ENCODE measurements around the gene RPS15A.
"Not testable (repeated sequence)": the region's sequence is repeated elsewhere in the genome, so short reads cannot be mapped to it uniquely, and the experiment has no call there.

The RPS15A gene

GRCh38 chr16:18757960-18758660 is 32.0 kb downstream of the RPS15A start:
- H3K9me3 ChIP-seq (ENCODE audit: control extremely low read depth in 1 of 5, control insufficient read depth in 4 of 5, insufficient read depth in 2 of 5, low read depth in 1 of 5, low read length in 4 of 5); H3K4me1 ChIP-seq (ENCODE audit: control extremely low read depth in 1 of 4, control insufficient read depth in 4 of 4, insufficient read depth in 4 of 4, low read length in 3 of 4); POLR2A ChIA-PET; DNase-seq; CTCF ChIA-PET; H3K27ac ChIP-seq (ENCODE audit: insufficient read depth in 1 of 2, low read depth in 1 of 2, low read length in 2 of 2, poor library complexity in 1 of 2, severe bottlenecking in 2 of 2); H3K4me3 ChIP-seq (ENCODE audit: control insufficient read depth in 1 of 7, extremely low read depth in 1 of 7, insufficient read depth in 4 of 7, low read depth in 2 of 7, low read length in 6 of 7); H3K36me3 ChIP-seq (ENCODE audit: control insufficient read depth in 4 of 4, insufficient read depth in 4 of 4, low read length in 3 of 4); H3K27me3 ChIP-seq (replicated peaks in 2 of 5; ENCODE audit: control insufficient read depth in 4 of 5, insufficient read depth in 5 of 5, low read length in 4 of 5): not testable (repeated sequence)
- WGBS (ENCODE audit: insufficient coverage) = no CpG with 5 or more reads among the region's 10 CpGs

GRCh38 chr16:18756639-18757038 is 33.5 kb downstream of the RPS15A start:
- POLR2A ChIA-PET, CTCF ChIA-PET: not testable (repeated sequence)

GRCh38 chr16:18742870-18743269 is 47.3 kb downstream of the RPS15A start:
- CTCF ChIA-PET; H3K4me3 ChIP-seq (ENCODE audit: control insufficient read depth in 1 of 7, extremely low read depth in 1 of 7, insufficient read depth in 4 of 7, low read depth in 2 of 7, low read length in 6 of 7): not testable (repeated sequence)

More at GRCh38 chr16:18756639-18757038, 33.5 kb downstream of the RPS15A start:
- H3K27ac ChIP-seq (ENCODE audit: insufficient read depth in 1 of 2, low read depth in 1 of 2, low read length in 2 of 2, poor library complexity in 1 of 2, severe bottlenecking in 2 of 2); DNase-seq; H3K4me1 ChIP-seq (ENCODE audit: control extremely low read depth in 1 of 4, control insufficient read depth in 4 of 4, insufficient read depth in 4 of 4, low read length in 3 of 4); H3K9me3 ChIP-seq (ENCODE audit: control extremely low read depth in 1 of 5, control insufficient read depth in 4 of 5, insufficient read depth in 2 of 5, low read depth in 1 of 5, low read length in 4 of 5); H3K27me3 ChIP-seq (replicated peaks in 2 of 5; ENCODE audit: control insufficient read depth in 4 of 5, insufficient read depth in 5 of 5, low read length in 4 of 5); H3K4me3 ChIP-seq (ENCODE audit: control insufficient read depth in 1 of 7, extremely low read depth in 1 of 7, insufficient read depth in 4 of 7, low read depth in 2 of 7, low read length in 6 of 7); H3K36me3 ChIP-seq (ENCODE audit: control insufficient read depth in 4 of 4, insufficient read depth in 4 of 4, low read length in 3 of 4): not testable (repeated sequence)
- WGBS (ENCODE audit: insufficient coverage) = 74% methylated on average over 3 of the region's 9 CpGs

GRCh38 chr16:18740027-18740426 is 50.1 kb downstream of the RPS15A start:
- H3K4me1 ChIP-seq (ENCODE audit: control extremely low read depth in 1 of 4, control insufficient read depth in 4 of 4, insufficient read depth in 4 of 4, low read length in 3 of 4); H3K9me3 ChIP-seq (ENCODE audit: control extremely low read depth in 1 of 5, control insufficient read depth in 4 of 5, insufficient read depth in 2 of 5, low read depth in 1 of 5, low read length in 4 of 5); H3K27ac ChIP-seq (ENCODE audit: insufficient read depth in 1 of 2, low read depth in 1 of 2, low read length in 2 of 2, poor library complexity in 1 of 2, severe bottlenecking in 2 of 2); DNase-seq; H3K27me3 ChIP-seq (replicated peaks in 2 of 5; ENCODE audit: control insufficient read depth in 4 of 5, insufficient read depth in 5 of 5, low read length in 4 of 5); POLR2A ChIA-PET; CTCF ChIA-PET; H3K4me3 ChIP-seq (ENCODE audit: control insufficient read depth in 1 of 7, extremely low read depth in 1 of 7, insufficient read depth in 4 of 7, low read depth in 2 of 7, low read length in 6 of 7); H3K36me3 ChIP-seq (ENCODE audit: control insufficient read depth in 4 of 4, insufficient read depth in 4 of 4, low read length in 3 of 4): not testable (repeated sequence)
- WGBS (ENCODE audit: insufficient coverage) = no CpG with 5 or more reads among the region's 3 CpGs

More at GRCh38 chr16:18742870-18743269, 47.3 kb downstream of the RPS15A start:
- DNase-seq; H3K36me3 ChIP-seq (ENCODE audit: control insufficient read depth in 4 of 4, insufficient read depth in 4 of 4, low read length in 3 of 4); H3K27ac ChIP-seq (ENCODE audit: insufficient read depth in 1 of 2, low read depth in 1 of 2, low read length in 2 of 2, poor library complexity in 1 of 2, severe bottlenecking in 2 of 2); H3K9me3 ChIP-seq (ENCODE audit: control extremely low read depth in 1 of 5, control insufficient read depth in 4 of 5, insufficient read depth in 2 of 5, low read depth in 1 of 5, low read length in 4 of 5); H3K27me3 ChIP-seq (replicated peaks in 2 of 5; ENCODE audit: control insufficient read depth in 4 of 5, insufficient read depth in 5 of 5, low read length in 4 of 5); H3K4me1 ChIP-seq (ENCODE audit: control extremely low read depth in 1 of 4, control insufficient read depth in 4 of 4, insufficient read depth in 4 of 4, low read length in 3 of 4); POLR2A ChIA-PET: not testable (repeated sequence)
- no CpG with 5 or more reads among the region's 8 CpGs for WGBS (ENCODE audit: insufficient coverage)

GRCh38 chr16:18738768-18739167 is 51.4 kb downstream of the RPS15A start:
- H3K36me3 ChIP-seq (ENCODE audit: control insufficient read depth in 4 of 4, insufficient read depth in 4 of 4, low read length in 3 of 4); H3K27me3 ChIP-seq (replicated peaks in 2 of 5; ENCODE audit: control insufficient read depth in 4 of 5, insufficient read depth in 5 of 5, low read length in 4 of 5); CTCF ChIA-PET; H3K9me3 ChIP-seq (ENCODE audit: control extremely low read depth in 1 of 5, control insufficient read depth in 4 of 5, insufficient read depth in 2 of 5, low read depth in 1 of 5, low read length in 4 of 5); H3K4me3 ChIP-seq (ENCODE audit: control insufficient read depth in 1 of 7, extremely low read depth in 1 of 7, insufficient read depth in 4 of 7, low read depth in 2 of 7, low read length in 6 of 7); H3K27ac ChIP-seq (ENCODE audit: insufficient read depth in 1 of 2, low read depth in 1 of 2, low read length in 2 of 2, poor library complexity in 1 of 2, severe bottlenecking in 2 of 2); H3K4me1 ChIP-seq (ENCODE audit: control extremely low read depth in 1 of 4, control insufficient read depth in 4 of 4, insufficient read depth in 4 of 4, low read length in 3 of 4); POLR2A ChIA-PET; DNase-seq: not testable (repeated sequence)
- no CpG with 5 or more reads among the region's 4 CpGs for WGBS (ENCODE audit: insufficient coverage)

- DNase-seq; POLR2A ChIA-PET; H3K9me3 ChIP-seq (ENCODE audit: control extremely low read depth in 1 of 5, control insufficient read depth in 4 of 5, insufficient read depth in 2 of 5, low read depth in 1 of 5, low read length in 4 of 5); H3K4me3 ChIP-seq (ENCODE audit: control insufficient read depth in 1 of 7, extremely low read depth in 1 of 7, insufficient read depth in 4 of 7, low read depth in 2 of 7, low read length in 6 of 7); H3K27ac ChIP-seq (ENCODE audit: insufficient read depth in 1 of 2, low read depth in 1 of 2, low read length in 2 of 2, poor library complexity in 1 of 2, severe bottlenecking in 2 of 2); CTCF ChIA-PET; H3K27me3 ChIP-seq (replicated peaks in 2 of 5; ENCODE audit: control insufficient read depth in 4 of 5, insufficient read depth in 5 of 5, low read length in 4 of 5); H3K4me1 ChIP-seq (ENCODE audit: control extremely low read depth in 1 of 4, control insufficient read depth in 4 of 4, insufficient read depth in 4 of 4, low read length in 3 of 4); H3K36me3 ChIP-seq (ENCODE audit: control insufficient read depth in 4 of 4, insufficient read depth in 4 of 4, low read length in 3 of 4): not testable (repeated sequence)
- 93% methylated on average over 9 of the region's 27 CpGs for WGBS (ENCODE audit: insufficient coverage)
Observed at GRCh38 chr16:18734279-18734678, 55.9 kb downstream of the RPS15A start.

Data from common myeloid progenitor, CD34-positive (primary cell).